CD4-positive, alpha-beta T cell (primary cell): Measurements from ENCODE around the gene HNRNPL. TPM values are rescaled to one million over a fixed set of nuclear protein-coding genes. Genes with fewer than 3 reads are reported as not detected.
"Not testable (repeated sequence)": the region's sequence is repeated elsewhere in the genome, so short reads cannot be mapped to it uniquely, and the experiment has no call there.

Experiments used
- ATAC-seq: fragments of 200-7000 bp; cut with Tn5 transposase; one replicate; pipeline ENCODE4 v1.10.0; 2022; ENCODE audit warnings: mild to moderate bottlenecking; ENCODE audit not compliant: poor library complexity
- CTCF ChIA-PET: fragments of 350-600 bp; sonication (Branson Sonifier 250); formaldehyde crosslinking; loops from one replicate; lab custom pipeline; 2021; ENCODE audit warnings: antibody characterized with exemption, inconsistent platforms; lab: Charles Lee
- POLR2A ChIA-PET: fragments of 350-600 bp; sonication (Branson Sonifier 250); formaldehyde crosslinking; loops from one replicate; lab custom pipeline; 2021; ENCODE audit warnings: antibody characterized with exemption, inconsistent platforms; lab: Charles Lee
- DNase-seq, 14 experiments: peaks; one replicate each; pipeline ENCODE4 v3.0.0-alpha.2; 2013 to 2020; ENCODE audit warnings: mixed read lengths in 2 of 14
- H3K27ac ChIP-seq, 2 donors: one replicate each; pipeline versions ENCODE4 v1.5.1 to v1.7.0; 2013; ENCODE audit warnings: low read length in 2 of 2, low read depth in 1 of 2, mild to moderate bottlenecking in 1 of 2
- H3K27me3 ChIP-seq, 2 experiments: 1 replicate in 1 of 2; 2 replicates in 1 of 2; pipeline versions ENCODE4 v1.6.1 to v1.7.0; 2013; ENCODE audit warnings: low read length in 2 of 2, control low read depth in 1 of 2, mild to moderate bottlenecking in 1 of 2, moderate library complexity in 1 of 2; ENCODE audit not compliant: insufficient read depth in 2 of 2, control insufficient read depth in 1 of 2
- H3K36me3 ChIP-seq: one replicate; pipeline ENCODE4 v1.6.1; 2013; ENCODE audit warnings: low read length, control low read depth; ENCODE audit not compliant: insufficient read depth
- H3K4me1 ChIP-seq: one replicate; pipeline ENCODE4 v1.6.1; 2013; ENCODE audit warnings: low read length, control low read depth; ENCODE audit not compliant: insufficient read depth
- H3K4me3 ChIP-seq: one replicate; pipeline ENCODE4 v1.5.1; 2013; ENCODE audit warnings: mild to moderate bottlenecking, low read length, moderate library complexity
- H3K9me3 ChIP-seq, 2 experiments: 1 replicate in 1 of 2; 2 replicates in 1 of 2; pipeline versions ENCODE4 v1.6.1 to v1.7.0; 2013; ENCODE audit warnings: low read length in 2 of 2, mild to moderate bottlenecking in 2 of 2, control low read depth in 1 of 2, moderate library complexity in 1 of 2; ENCODE audit not compliant: control insufficient read depth in 1 of 2, insufficient read depth in 1 of 2
- H3K27ac Mint-ChIP-seq: one replicate; pipeline ENCODE4 v1.8.0; 2020; ENCODE audit warnings: mixed read lengths
- H3K27me3 Mint-ChIP-seq: one replicate; pipeline ENCODE4 v1.8.0; 2021; ENCODE audit warnings: mixed read lengths
- H3K36me3 Mint-ChIP-seq: one replicate; pipeline ENCODE4 v1.8.0; 2021; ENCODE audit warnings: low read depth, mixed read lengths
- H3K4me1 Mint-ChIP-seq: one replicate; pipeline ENCODE4 v1.8.0; 2021; ENCODE audit warnings: low read depth, mixed read lengths
- H3K4me3 Mint-ChIP-seq: one replicate; pipeline ENCODE4 v1.8.0; 2020; ENCODE audit warnings: mild to moderate bottlenecking, mixed read lengths
- H3K9me3 Mint-ChIP-seq: one replicate; pipeline ENCODE4 v1.8.0; 2020; ENCODE audit warnings: mixed read lengths
- intact Hi-C, 2 experiments: fragments of 100-400 bp; cut with DNase I in 1 of 2; cut with micrococcal nuclease in 1 of 2; formaldehyde crosslinking; loops; one replicate each; pipeline versions ENCODE4 v1.15.1 to v1.9.0; 2023 to 2025; cut with DNase I, micrococcal nuclease
- total RNA-seq, 174 experiments: library from RNA in 2 of 174; stranded (reverse) in 2 of 174; gene quantifications; one replicate each; pipeline ENCODE4 v1.2.3 and lab custom pipeline; 2021 to 2026
- TF ChIP-seq, protein P1 (sequence below): fragments of 200-600 bp; IDR thresholded peaks from one replicate; pipeline ENCODE4 v1.8.0; 2022; ENCODE audit warnings: antibody characterized with exemption, mild to moderate bottlenecking

HNRNPL gene
- total RNA-seq, 2 experiments from 2014 or later, result 535 to 565 TPM

DNA sequence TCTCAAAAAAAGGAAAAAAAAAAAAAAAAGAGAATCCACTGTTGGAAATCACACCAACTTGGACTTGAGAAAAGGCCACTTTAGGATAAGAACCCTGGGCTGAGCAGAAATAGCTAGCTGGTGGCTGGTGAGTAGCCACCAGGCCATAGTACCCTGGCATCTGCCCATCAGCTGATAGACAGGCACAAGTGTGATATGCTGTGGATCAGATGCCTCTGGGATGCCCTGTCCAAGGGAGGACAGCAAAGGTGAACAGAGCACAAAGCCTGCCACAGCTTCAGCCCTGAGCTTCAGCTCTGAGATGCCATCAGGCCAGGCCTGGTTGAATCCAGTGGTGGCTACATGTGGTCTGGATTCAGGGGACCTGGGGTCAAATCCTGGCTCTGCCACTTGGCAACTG is 40.9 kb upstream of the HNRNPL start:
- no peak overlapping the region for H3K4me3 ChIP-seq
- Mint-ChIP-seq H3K27me3 (no peaks in the 10 kb centered on the region), H3K4me1 (peaks cover 6% of the 10 kb centered on the region), H3K4me3 (no peak overlapping the region), H3K36me3 (peaks cover 29% of the 10 kb centered on the region), H3K27ac (no peak overlapping the region), H3K9me3 (no peaks in the 10 kb centered on the region)
- no peak overlapping the region for H3K27ac ChIP-seq
- intact Hi-C loops, result no loop called here
- peaks cover 40% of the 10 kb centered on the region for H3K36me3 ChIP-seq
- CTCF ChIA-PET, result interaction anchor here (0.7 kb wide), 1 partner anchor 12 kb away, joined by 3 read pairs; the partner anchor contains the start of gene RINL
- DNase-seq, result no peak
- TF ChIP-seq, protein P1, sequence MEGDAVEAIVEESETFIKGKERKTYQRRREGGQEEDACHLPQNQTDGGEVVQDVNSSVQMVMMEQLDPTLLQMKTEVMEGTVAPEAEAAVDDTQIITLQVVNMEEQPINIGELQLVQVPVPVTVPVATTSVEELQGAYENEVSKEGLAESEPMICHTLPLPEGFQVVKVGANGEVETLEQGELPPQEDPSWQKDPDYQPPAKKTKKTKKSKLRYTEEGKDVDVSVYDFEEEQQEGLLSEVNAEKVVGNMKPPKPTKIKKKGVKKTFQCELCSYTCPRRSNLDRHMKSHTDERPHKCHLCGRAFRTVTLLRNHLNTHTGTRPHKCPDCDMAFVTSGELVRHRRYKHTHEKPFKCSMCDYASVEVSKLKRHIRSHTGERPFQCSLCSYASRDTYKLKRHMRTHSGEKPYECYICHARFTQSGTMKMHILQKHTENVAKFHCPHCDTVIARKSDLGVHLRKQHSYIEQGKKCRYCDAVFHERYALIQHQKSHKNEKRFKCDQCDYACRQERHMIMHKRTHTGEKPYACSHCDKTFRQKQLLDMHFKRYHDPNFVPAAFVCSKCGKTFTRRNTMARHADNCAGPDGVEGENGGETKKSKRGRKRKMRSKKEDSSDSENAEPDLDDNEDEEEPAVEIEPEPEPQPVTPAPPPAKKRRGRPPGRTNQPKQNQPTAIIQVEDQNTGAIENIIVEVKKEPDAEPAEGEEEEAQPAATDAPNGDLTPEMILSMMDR, result no peak
- H3K9me3 ChIP-seq, result no peaks in the 10 kb centered on the region
- no peaks in the 10 kb centered on the region for H3K27me3 ChIP-seq
- ATAC-seq, result no peak
- peaks cover 12% of the 10 kb centered on the region for H3K4me1 ChIP-seq
- POLR2A ChIA-PET, result no interaction called here

DNA sequence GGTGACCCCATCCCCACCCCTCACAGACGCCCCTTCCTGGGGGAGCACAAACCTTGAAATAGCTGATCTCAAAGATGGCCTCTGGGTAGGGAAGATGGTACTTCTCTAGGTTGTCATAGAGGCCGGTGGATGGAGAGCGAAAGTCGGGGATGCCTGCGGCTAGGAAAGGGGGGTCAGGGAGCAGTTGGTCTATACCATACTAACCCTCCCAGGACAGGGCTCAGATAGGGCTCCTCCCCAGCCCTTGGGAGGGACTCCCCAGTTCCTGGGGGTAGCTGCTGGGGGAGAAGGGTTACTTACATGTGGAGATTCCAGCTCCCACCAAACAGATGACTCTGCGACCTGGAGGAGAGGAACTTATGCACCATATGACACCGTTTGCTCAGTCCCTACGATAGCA is 40.0 kb upstream of the HNRNPL start:
- Histone ChIP-seq H3K4me3 (no peak overlapping the region), H3K27ac (no peak overlapping the region), H3K36me3 (peaks cover 42% of the 10 kb centered on the region), H3K4me1 (peaks cover 8% of the 10 kb centered on the region), H3K9me3 (no peaks in the 10 kb centered on the region), H3K27me3 (no peaks in the 10 kb centered on the region)
- TF ChIP-seq, protein P1, result no peak
- peaks cover 6% of the 10 kb centered on the region for H3K4me1 Mint-ChIP-seq
- no peak overlapping the region for H3K4me3 Mint-ChIP-seq
- H3K36me3 Mint-ChIP-seq, result peaks cover 29% of the 10 kb centered on the region
- H3K27ac Mint-ChIP-seq, result no peak overlapping the region
- ChIA-PET POLR2A (interaction anchor here (0.9 kb wide), 1 partner anchor 32 kb away, joined by 3 read pairs; no protein-coding TSS in a partner anchor), CTCF (interaction anchor here (0.7 kb wide), 1 partner anchor 12 kb away, joined by 3 read pairs; the partner anchor contains the start of gene RINL)
- no peak for DNase-seq
- no peaks in the 10 kb centered on the region for H3K9me3 Mint-ChIP-seq
- no peak for ATAC-seq
- H3K27me3 Mint-ChIP-seq, result no peaks in the 10 kb centered on the region
- intact Hi-C loops, result loop anchor here (5.0 kb wide), 2 partner anchors 123 to 348 kb away; no protein-coding TSS in a partner anchor

DNA sequence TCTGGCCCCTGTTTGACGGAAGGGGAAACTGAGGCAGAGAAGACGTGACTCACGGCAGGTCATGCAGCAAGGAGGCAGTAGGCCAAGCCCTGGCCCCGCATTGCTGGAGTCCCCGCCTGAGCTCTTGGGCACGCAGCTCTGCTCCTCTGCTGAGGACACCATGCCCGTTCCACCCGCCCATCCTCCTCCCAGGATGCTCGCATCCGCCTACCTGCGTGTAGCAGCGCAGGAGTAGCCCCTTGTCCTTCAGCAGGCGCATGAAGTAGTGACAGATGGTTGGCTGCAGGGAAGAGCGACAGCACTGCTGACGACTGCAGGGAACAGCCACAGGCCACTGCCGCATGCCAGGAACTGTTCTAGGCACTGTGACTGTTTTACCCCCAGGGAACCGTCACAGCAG is 39.1 kb upstream of the HNRNPL start:
- TF ChIP-seq, protein P1, result no peak
- Histone ChIP-seq H3K4me1 (peaks cover 7% of the 10 kb centered on the region), H3K27ac (no peak overlapping the region), H3K9me3 (no peaks in the 10 kb centered on the region), H3K4me3 (no peak overlapping the region), H3K36me3 (peaks cover 41% of the 10 kb centered on the region), H3K27me3 (no peaks in the 10 kb centered on the region)
- no peak overlapping the region for H3K4me3 Mint-ChIP-seq
- no peak overlapping the region for H3K27ac Mint-ChIP-seq
- CTCF ChIA-PET, result interaction anchor here (1.7 to 3.0 kb wide), 3 partner anchors 22 to 41 kb away, joined by 5 to 13 read pairs (median 5); partner anchors contain the start of genes MRPS12 and SARS2
- peaks cover 6% of the 10 kb centered on the region for H3K4me1 Mint-ChIP-seq
- no peaks in the 10 kb centered on the region for H3K27me3 Mint-ChIP-seq
- peaks cover 29% of the 10 kb centered on the region for H3K36me3 Mint-ChIP-seq
- DNase-seq (no peak), ATAC-seq (no peak)
- POLR2A ChIA-PET, result interaction anchor here (0.9 kb wide), 1 partner anchor 31 kb away, joined by 3 read pairs; no protein-coding TSS in a partner anchor
- intact Hi-C loops, result loop anchor here (5.0 kb wide), 2 partner anchors 122 to 347 kb away; no protein-coding TSS in a partner anchor
- H3K9me3 Mint-ChIP-seq, result no peaks in the 10 kb centered on the region

DNA sequence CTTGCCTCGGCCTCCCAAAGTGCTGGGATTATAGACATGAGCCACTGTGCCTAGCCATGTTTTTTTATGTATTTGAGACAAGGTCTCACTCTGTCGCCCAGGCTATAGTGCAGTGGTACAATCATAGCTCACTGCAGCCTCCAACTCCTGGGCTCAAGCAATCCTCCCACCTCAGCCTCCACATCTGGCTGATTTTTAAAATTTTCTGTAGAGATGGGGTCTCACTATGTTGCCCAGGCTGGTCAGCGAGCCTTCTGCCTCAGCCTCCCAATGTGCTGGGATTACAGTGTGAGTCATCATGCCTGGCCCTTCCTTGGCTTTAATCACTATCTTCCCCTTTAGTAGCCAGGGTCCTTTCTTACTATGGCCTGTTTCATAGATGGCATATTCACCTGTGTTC is 34.9 kb upstream of the HNRNPL start:
- peaks cover 38% of the 10 kb centered on the region for H3K36me3 Mint-ChIP-seq
- H3K9me3 Mint-ChIP-seq, POLR2A ChIA-PET, H3K27me3 ChIP-seq, H3K27me3 Mint-ChIP-seq, H3K9me3 ChIP-seq, ATAC-seq, H3K4me1 Mint-ChIP-seq, CTCF ChIA-PET, H3K4me3 Mint-ChIP-seq, H3K4me3 ChIP-seq, DNase-seq, H3K27ac Mint-ChIP-seq, H3K27ac ChIP-seq: not testable (repeated sequence)
- peaks cover 40% of the 10 kb centered on the region for H3K36me3 ChIP-seq
- H3K4me1 ChIP-seq, result peaks cover 28% of the 10 kb centered on the region
- intact Hi-C loops, result loop anchor here (5.0 kb wide), 2 partner anchors 117 to 342 kb away; no protein-coding TSS in a partner anchor
